Hindlimb muscle (tissue), 1 donor: Measurements from ENCODE around the gene RGS7. TPM values are rescaled to one million over a fixed set of nuclear protein-coding genes. Genes with fewer than 3 reads are reported as not detected.
"Not testable (repeated sequence)": the region's sequence is repeated elsewhere in the genome, so short reads cannot be mapped to it uniquely, and the experiment has no call there.

Experiments used
- DNase-seq: peaks from one replicate; pipeline ENCODE4 v3.0.0-alpha.2; 2013
- polyA plus RNA-seq: library from polyadenylated mRNA; unstranded; fragments of 120-200 nt; gene quantifications from one replicate; pipeline ENCODE4 v1.2.1, GENCODE V29; 2013; ENCODE audit not compliant: insufficient read length

The RGS7 gene
- polyA plus RNA-seq, 1 donor: not detected

DNA sequence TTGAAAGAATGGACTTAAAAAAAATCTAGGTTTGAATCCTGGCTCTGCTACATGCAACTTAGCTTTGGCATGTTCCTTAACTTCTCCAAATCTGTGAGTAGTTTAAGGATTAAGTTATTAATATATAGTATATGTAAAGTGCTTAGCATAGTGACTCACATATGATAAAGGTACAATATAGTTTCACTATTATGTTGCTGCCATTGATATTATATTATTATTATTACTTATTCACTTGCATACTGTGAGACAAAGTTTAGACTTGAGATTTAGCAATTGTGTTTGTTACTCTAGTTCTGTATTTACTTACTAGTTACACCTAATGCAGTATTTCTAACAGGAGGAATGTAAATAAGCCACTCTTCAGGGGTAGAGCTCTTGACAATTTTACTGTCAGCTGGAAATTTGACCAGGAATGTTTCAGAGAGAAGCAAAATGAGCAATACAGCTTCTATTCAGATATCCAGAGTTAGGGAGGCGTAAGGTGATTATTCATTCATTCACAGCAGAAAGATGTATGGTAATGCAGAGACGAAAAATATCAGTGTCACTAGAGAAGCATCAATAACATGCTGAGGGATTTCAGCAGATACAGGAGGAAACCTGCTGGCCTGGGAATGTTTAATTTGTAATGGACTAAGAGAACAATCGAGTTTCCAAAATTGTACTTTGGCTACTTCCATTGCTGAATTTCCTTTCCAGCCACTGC, 25.5 kb downstream of the RGS7 start:
- DNase-seq: no peak

DNA sequence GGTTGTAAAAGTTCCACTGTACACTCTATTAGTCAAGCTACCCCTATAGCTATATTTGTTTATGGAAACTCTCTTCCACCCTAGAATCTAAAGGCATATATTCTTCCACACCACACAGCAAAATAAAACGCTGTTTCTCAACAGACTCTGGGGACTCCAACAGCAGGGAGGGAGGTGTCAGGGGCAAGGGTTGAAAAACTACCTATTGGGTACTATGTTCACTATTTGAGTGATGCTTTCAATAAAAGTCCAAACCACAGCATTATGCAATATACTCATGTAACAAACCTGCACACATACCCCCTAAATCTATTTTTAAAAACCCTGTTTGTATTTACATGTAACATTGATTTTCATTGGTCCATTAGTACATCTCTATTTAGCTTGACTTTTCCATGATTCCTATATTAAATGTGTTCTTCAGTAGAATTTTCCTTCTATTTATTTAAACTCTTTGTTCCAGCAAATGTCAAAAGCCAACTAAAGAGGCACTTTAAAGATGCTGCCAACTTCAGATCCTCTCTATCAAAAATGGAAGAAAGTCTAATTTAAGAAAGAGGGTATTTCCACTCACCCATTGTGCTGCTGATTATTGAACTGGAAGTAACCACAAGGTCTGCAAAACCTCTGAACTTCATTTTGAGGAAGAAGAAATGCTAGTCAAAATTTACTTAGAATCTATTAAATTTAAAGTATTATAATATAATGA, 26.2 kb downstream of the RGS7 start:
- no peak for DNase-seq

DNA sequence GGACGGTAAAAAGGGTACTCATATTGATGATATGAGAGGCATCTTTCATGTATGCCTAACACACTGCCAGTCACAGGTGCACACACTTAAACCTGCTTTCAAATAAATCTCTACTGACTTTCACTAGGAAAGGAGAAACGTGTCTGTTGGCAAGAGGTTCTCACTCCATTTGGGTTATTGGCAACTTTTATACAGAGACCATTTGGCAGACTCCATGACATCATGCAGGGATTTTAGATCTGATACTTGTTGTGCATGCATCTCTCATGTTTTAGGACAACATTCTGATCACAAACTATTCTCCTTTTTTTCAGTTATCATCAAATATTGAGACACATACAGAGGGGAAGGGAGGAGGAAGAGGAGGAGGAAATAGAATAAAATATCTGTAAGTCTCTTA, 31.5 kb downstream of the RGS7 start:
- no peak for DNase-seq

DNA sequence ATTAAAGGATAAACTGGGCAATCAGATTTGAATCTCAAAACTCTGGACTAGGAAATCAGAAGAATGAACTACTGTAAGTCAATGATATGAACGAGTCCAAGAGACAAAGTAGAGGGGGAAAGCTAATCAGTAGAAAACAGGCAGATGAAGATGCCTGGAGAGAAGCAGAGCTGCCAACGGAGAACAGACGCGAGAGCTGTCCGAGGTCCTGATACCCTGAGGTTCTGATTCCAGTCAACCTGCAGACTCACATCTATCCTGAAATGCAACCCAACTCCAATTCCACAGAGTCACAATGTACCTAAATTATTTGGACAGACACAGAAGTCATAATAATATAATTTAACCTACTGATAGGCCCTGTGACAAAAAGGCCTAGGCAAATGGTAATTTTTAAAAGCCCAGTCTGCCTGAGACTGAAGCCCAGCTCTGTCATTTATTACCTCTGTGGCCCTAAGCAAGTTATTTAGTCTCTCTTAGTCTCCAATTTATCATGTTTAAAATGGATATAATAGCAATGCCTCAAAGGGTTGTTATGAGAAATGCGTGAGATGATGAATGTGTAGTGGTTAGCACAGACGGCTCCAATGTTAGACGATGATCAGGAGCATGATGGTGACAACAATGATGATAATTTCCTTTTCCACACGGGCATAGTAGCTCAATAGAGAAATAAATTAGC, 33.4 kb downstream of the RGS7 start:
- DNase-seq: peak; percentile 33

DNA sequence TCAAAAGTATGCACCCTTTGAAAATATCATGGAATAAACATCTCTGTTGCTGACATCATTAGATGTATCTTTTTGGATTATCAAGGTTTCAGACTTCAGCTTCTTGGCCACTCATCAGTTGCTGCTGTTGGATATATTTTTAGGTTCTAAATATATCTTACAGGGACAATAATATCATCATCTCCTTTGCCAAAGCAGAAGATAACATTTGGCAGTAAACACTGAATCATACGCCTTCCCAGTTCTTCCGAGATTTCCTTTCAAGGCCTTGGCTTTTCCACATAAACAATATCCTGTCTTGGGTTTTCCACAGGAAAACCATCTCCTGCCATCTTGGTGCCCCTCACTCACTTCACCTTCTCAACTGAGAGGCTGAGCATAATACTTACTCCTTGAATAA, 39.3 kb downstream of the RGS7 start:
- DNase-seq: no peak

DNA sequence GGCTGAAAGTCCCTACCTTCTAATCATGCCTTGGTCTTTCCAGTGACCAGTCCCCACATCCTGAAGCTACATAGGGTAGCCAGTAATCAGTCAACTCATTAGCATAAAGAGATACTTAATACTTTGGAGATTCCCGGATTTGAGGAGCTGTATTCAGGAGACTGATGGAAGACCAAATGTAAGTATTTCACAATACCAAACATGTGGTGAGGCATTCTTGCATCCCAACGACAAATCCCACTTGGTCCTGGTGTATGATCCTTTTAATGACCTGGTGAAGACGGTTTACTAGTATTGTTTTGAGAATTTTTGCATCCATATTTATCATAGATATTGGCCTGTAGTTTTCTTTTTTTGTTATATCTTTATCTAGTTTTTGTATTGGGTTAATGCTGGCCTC, 40.6 kb downstream of the RGS7 start:
- no peak for DNase-seq

DNA sequence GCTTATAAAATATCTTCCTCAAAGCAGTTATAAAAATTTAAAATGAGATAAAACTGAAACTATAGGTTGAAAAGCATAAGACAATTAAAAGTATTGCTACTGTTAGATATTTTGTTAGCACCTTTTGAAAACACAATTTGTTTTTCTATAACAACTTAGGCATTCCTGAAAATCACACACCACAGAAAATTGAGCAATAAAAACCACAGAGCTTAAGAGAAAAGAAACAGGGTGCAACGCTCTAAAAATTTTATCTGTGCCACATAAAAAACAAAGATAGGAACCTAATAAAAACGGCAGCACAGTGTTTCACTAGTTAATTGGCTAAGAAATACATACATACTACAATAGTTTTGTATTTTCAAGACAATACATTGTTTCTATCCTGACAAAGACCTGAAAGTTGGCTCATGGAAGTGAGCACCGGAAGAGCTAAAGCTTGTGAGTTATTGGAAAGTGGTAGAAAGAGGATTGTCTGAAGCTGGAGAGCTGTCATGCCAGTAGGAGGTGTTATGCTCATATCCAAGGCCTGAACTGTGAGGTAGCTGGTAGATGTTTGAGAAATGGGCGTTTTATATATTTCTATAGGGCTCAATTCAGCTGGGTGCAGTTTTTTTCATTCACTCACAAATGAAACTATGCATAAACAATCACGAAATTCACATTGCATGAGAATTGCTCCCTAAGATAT, 45.8 kb downstream of the RGS7 start:
- DNase-seq: no peak

DNA sequence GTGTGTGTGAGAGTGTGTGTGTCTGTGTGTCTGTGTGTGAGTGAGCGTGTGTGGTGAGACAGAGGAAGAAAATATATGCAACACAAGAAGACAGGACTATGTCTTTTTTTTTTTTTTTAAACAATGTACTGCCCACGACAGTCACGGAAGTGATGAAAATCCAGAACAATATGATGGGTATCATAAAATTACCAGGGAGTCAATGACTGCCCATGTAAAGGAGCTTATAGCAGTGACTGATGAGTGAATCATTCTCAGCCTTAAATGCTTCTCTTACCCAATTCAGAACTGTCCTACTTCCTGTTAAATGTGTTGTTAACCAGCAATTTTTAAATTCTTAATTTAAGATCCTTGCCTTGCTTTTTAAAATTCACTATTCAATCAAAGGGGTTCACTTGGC, 46.6 kb downstream of the RGS7 start:
- DNase-seq: no peak

DNA sequence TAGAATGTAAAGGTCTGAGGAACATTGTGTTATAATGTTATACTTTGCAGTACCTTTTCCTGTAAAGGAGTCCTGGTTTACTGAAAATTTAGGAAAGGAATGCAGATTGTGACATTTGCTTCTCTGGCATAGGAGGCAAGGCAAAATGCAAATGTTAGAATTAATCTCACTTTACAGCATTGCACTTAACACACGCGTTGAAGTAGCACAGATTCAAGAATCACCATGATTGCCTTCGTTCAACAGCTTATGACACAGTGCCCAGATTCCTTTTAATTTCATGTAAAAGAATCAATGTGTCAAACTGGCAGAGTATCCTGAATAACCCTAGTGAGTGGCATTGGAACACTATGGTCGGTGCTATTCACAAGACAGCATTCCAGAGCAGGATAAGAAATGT, 47.4 kb downstream of the RGS7 start:
- no peak for DNase-seq

DNA sequence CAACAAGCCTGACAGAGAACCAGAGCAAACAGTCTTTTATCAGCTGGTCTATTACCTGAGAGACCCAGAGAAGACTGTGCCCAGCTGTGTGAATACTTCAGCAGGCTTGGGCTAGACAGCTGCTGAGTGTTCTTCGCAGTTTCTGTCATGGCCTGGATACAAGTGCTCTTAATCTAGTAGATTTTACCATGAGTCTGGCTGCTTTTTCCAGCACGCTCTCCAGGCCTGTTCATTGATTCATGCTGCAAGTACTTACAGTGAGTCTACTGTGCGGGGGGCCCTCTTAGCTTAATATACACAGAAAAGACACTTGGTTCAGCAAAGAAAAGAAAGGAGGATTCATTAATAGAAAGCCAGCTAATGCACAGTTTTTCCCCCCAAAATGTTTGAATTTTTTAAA, 48.5 kb downstream of the RGS7 start:
- DNase-seq: no peak

DNA sequence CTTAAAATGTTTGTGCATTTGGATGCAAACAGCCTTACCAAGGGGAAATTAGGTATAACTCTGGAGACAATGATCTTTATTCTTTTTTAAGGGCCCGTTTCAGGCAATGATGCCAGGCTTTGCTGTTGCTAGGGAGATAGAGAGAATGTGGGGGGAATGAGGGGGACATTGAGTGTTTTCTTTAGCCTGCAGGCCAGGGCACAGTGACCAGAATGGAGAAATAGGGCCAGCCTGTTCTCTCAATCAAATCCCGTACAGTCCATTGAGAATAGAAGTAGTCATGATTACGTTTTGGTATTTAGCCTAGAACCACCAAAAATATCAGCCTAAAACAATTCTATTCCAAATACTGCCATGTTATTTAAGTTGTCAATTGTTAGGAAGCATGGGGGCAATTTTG, 49.0 kb downstream of the RGS7 start:
- DNase-seq: no peak

DNA sequence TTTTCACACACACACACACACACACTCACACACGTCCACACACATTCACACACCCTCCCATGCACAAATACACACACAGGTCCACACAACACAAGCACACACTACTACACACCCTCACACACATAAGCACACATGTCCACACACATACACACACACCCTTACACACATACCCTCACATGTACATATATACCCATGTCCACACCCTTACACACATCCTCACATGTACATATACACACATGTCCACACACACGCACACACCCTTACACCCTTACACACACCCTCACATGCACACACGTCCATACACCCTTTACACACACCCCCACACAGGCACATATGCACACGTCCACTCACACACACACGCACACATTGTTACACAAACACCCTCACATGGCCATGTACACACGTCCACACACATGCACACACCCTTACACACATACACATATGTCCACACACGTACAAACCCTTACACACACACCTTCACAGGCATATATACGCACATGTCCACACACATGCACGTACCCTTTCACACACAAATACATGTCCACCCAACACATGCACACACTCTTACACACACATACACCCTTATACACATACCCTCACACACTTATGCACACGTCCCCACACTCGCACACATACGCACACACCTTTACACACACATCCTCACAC, 50.7 kb downstream of the RGS7 start:
- no peak for DNase-seq

DNA sequence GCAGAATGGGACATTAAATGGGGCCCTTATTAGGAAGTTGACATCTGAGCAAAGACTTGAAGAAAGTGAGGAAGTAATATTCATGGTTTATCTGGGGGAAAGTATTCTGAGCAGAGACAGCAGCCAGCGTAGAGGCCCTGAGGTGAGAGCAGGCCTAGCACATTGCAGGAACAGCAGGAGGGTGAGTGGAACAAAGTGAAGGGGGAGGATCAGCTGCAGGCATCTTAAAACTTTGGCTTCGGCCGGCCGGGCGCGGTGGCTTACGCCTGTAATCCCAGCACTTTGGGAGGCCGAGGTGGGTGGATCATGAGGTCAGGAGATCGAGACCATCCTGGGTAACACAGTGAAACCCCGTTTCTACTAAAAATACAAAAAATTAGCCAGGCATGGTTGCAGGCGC, 55.0 kb downstream of the RGS7 start:
- DNase-seq: not testable (repeated sequence)

DNA sequence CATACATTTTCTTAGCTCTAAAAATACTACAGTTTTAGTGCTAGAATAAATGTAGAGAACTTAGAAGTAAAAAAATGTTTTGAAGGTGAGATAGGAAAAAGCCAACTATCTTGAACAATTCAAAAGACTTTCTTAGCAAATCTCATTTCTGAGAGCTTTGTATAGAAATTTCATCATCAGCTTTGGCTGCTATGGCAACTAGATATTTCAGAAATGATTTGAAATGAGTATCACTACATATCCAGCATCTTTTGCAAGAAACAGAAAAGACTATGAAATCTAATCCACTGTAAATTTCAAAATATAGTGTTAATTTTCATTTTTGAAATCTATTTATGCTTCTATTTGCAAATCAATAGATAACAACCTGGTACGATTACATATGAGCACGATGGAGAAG, 57.7 kb downstream of the RGS7 start:
- DNase-seq: no peak

DNA sequence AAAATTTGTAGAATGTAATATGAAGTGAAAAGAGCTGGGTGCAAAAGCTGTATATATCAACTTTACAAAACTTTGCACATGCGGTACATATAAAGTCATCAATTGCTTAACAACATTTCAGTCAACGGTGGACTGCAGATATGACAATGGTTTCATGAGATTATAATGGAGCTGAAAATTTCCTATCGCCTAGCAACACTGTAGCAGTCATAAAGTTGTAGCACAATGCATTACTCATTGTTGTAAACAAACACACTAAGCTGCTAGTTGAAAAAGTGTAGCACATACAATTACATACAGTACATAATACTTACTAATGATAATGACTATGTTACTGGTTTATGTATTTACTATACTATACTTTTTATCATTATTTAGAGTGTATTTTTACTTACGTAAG, 64.0 kb downstream of the RGS7 start:
- DNase-seq: no peak

DNA sequence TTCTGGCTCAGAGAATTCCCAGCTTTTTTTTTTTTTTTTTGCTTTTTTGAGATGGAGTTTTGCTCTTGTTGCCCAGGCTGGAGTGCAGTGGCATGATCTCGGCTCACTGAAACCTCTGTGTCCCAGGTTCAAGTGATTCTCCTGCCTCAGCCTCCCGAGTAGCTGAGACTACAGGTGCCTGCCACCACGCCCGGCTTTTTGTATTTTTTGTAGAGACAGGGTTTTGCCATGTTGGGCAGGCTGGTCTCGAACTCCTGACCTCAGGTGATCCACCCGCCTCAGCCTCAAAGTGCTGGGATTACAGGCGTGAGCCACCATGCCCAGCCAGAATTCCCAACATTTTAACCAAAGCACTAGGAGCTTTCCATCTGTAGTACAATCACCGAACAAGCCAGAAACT, 65.5 kb downstream of the RGS7 start:
- DNase-seq: not testable (repeated sequence)

DNA sequence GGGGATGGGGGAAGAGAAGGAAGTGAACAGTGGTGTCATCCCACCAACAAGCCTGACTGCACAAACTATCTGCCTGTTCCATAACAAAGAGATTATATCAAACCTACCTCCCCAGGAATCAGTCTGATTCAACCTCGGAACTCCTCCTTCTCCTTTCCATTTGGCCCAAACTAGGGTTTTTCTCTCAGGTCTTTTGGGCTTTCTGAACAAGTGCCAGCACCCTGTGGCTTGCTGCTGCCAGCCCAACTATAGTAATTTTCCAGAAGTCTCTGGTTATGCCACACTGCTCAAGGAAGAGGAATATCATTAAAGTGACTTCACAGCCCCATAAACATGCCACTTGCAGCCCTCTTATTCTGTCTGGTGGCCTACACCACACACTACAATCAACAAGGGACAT, 70.5 kb downstream of the RGS7 start:
- no peak for DNase-seq

DNA sequence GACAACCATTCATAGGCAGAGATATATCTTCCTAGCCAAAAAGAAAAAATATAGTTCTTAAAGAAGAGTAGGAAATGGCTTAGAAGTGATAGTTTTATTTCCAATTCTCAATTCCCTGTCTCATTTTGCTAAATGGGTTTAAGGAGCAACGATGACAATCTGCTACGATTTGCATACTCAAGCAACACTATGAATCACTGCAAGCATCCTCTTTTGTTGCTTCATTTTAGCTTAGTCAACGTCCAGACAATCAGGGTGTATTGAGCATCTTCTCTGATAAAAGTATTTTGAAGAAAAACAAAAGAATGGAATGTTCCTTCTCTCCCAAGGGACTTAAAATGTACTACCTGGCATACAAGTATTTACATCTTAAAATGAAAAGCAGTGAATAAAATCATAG, 80.6 kb downstream of the RGS7 start:
- DNase-seq: no peak

DNA sequence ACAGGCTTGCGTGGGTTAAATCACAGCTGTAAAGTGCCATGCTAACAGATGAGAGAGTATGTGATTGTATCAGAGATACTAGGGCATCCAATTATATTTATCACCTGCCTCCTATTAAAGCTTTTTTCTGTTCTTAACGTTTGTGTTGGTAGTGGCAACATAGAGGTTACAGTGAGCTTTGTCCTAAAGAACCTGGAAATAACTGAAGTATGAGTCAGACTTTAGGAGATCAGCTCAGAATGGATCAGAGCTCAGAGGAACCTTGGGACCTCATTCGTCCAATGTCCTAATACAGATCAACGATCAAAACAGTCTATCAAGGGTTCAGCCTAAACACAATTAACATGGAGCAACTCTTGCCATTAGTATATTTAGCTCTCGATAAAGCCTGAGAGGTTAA, 81.0 kb downstream of the RGS7 start:
- no peak for DNase-seq

DNA sequence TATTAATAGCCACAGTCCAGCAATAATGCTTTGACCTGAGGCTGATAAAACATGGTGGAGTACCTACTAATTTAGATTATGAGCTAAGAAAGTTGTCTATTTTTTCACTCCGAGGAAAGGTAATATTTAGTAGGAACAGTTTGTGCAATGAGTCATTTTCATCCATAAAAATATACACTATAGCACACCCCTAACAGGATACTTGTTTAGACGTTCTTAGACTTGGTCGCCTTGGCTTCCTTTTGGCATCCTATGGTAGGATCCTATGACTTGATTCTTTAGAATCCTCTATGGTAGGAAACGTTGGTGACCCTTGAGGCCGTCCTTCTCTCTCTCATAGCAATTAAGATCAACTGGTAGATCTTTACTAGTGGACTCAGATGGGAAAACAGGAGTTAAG, 81.8 kb downstream of the RGS7 start:
- no peak for DNase-seq

DNA sequence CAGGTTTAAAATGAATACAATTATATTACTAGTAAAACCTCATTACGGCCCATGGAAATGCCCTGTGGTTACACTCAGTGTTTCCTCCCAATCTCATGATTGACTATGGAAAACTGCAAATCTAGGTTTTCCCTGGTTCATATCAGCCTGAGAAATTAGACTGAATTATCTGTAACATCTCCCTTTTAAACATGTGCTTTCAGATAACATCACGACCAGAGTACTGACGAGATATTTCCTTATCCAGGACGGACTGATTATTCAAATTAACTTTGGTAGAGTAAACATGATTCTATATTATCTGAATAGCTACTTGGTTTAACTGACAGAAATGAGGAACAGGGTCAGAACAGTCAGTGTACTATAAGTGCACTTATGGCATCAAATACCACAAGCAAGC, 82.3 kb downstream of the RGS7 start:
- DNase-seq: no peak

DNA sequence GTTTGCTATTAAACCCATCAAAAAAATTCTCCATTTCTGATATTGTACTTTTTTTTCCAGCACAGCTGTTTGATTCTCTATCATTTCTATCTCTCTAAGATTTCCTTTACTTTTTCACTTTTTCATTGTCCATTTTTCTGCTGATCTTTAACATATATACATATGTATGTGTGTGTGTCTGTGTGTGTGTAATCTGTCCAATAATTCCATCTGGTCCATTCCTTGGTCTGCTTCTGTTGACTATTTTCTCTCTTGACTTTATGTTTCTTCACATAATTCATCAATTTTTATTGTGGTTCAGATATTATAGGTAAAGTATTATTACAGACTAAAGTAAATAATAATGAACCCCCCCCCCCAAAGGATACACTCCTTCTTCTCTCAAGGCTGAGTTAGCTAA, 84.2 kb downstream of the RGS7 start:
- no peak for DNase-seq

DNA sequence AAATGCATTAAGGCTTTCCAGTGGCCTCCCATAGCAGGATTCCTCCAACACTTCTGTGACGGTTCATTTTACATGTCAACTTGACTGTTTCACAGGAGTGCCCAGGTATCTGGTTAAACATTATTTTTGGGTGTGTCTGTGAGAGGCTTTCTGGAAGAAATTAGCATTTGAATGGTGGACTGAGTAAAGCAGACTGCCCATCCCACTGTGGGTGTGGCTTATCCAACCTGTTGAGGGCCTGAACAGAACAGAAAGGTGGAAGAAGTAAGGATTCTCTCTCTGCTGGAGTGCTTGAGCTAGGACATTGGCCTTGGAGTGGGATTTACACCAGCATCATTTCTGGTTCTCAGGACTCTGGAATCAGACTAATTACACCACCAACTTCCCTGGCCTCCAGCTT, 85.6 kb downstream of the RGS7 start:
- no peak for DNase-seq
